ENCODE results near the gene STRN. TPM values are rescaled to one million over a fixed set of nuclear protein-coding genes. Genes with fewer than 3 reads are reported as not detected.

Gene STRN
- total and polyA plus RNA-seq, 10 of the 15 experiments (the other 5 are each of a cell fraction or from before 2014, with no cell fraction given) = 1.00 to 19.2 (median 9.1) TPM

DNA sequence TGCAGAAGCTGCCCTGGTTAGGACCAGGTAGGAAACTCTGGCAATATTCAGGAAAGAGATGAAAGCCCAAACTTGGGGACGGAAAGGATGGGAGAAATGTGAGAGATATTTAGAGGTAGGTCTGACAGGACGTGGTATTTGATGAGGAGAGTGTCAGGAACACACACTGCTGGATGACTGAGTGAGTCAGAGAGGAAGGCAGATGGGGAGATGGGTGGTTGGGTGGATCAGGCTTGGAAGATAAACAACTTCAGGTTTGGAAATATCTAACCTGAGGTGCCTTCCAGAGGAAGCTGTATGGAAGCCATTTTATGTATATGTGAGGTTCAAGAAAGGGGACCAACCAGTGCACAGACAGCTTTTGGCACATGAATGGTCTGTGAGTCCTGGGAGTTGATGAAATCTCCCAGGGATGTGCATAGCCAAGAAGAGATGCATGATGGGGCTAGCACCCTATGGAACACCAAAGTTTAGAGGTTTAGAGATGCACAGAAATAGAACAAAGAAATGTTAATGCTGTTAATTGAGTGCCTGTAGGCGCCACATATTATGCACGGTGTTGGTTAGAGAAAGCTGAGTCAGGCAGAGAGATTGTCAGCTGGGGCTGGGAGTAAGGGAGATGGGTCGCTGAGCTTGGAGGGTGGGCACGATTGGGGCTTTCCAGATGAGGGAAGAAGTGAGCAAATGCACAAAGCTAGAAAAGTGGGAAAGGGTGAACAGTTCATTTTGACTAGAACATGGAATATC, 168.8 kb downstream of the STRN start:
- Histone ChIP-seq H3K36me3 (ENCODE audit: control insufficient read depth in 2 of 2, insufficient read depth in 2 of 2, low read length in 1 of 2) (no peaks in the 10 kb centered on the region), H2AFZ (ENCODE audit: control insufficient read depth, low read depth, low read length) (no peak overlapping the region), H3K9ac (ENCODE audit: control insufficient read depth, insufficient read depth, low read length) (no peak overlapping the region), H3K4me1 (ENCODE audit: control insufficient read depth, insufficient read depth, low read length) (no peaks in the 10 kb centered on the region), H3K9me3 (replicated peaks; ENCODE audit: control insufficient read depth, insufficient read depth, low read length) (no peaks in the 10 kb centered on the region), H3K27ac (ENCODE audit: control insufficient read depth, insufficient read depth) (no peak overlapping the region), H3K4me3 (no peak overlapping the region), H3K79me2 (ENCODE audit: control insufficient read depth, insufficient read depth, low read length) (no peaks in the 10 kb centered on the region), H4K20me1 (ENCODE audit: control insufficient read depth, insufficient read depth) (no peaks in the 10 kb centered on the region), H3K4me2 (ENCODE audit: control insufficient read depth, insufficient read depth) (no peak overlapping the region), H3K27me3 (replicated peaks in 1 of 2; ENCODE audit: control insufficient read depth in 2 of 2, insufficient read depth in 2 of 2, low read length in 1 of 2) (no peaks in the 10 kb centered on the region)
- ChIA-PET POLR2A (no interaction called here), SMC1A (ENCODE audit: uncharacterized antibody, unreplicated experiment) (interaction anchor here (0.8 kb wide), 1 partner anchor 13 kb away, joined by 3 read pairs; no protein-coding TSS in a partner anchor), CTCF (interaction anchor here (0.6 to 3.3 kb wide), 4 partner anchors 9 to 51 kb away, joined by 3 to 29 read pairs (median 4); no protein-coding TSS in a partner anchor), RAD21 (ENCODE audit: unreplicated experiment) (no interaction called here)
- intact Hi-C loops (cut with micrococcal nuclease; ENCODE audit: unreplicated experiment) (no loop called here), in situ Hi-C loops (cut with MboI) (no loop called here)
- no peak for FAIRE-seq
- BruUV-seq (replicated peaks) = no TSS peak
- TF ChIP-seq YBX1 (IDR thresholded peaks at IDR 0.05) (no peak), SIN3A (IDR thresholded peaks at IDR 0.05; ENCODE audit: low read depth, low read length) (no peak), IKZF2 (IDR thresholded peaks at IDR 0.05) (no peak), POLR2A (IDR thresholded peaks at IDR 0.05; ENCODE audit: low read depth, low read length) (no peak), TBL1XR1 (IDR thresholded peaks at IDR 0.05; ENCODE audit: low read depth, low read length) (no peak)
- DNase-seq (ENCODE audit: low read depth, low spot score) = no peak
- WGBS (ENCODE audit: insufficient coverage, insufficient replicate concordance, low lambda C conversion rate, missing lambda C conversion rate) = 25% methylated on average over 6 of the region's 6 CpGs
- ATAC-seq = no peak

Small RNAs within 50 kb of the gene (small RNA-seq; reads per million reads assigned to genes)
- gene RNU6-577P = not detected

Other genes starting within 250 kb of the STRN start
- gene HEATR5B, start 117.8 kb upstream of the STRN start, total RNA-seq (2014; rRNA removed) = 21.8 and 24.3 TPM in 2 replicates
- 24.2 and 24.4 TPM in 2 replicates for gene HEATR5B, start 117.8 kb upstream of the STRN start, total RNA-seq (2014; rRNA removed; fragmentation: Illumina TruSeq; extraction: Trizol)
- 16.6 and 18.5 TPM in 2 replicates for gene HEATR5B, start 117.8 kb upstream of the STRN start, total RNA-seq (2021)
- 34.7 and 39.9 TPM in 2 replicates for gene HEATR5B, start 117.8 kb upstream of the STRN start, polyA plus RNA-seq (2011; rRNA removed)
- gene HEATR5B, start 117.8 kb upstream of the STRN start, polyA plus RNA-seq (2014; fragmentation: Illumina TruSeq; extraction: Trizol) = 18.7 and 21.6 TPM in 2 replicates
- 1 to 10 TPM; 4.1 to 7.7 TPM for gene HEATR5B, start 117.8 kb upstream of the STRN start, polyA plus RNA-seq (2014; fragmentation: Nextera tagmentation; extraction: Ambion mirVana)
- gene HEATR5B, start 117.8 kb upstream of the STRN start, polyA plus RNA-seq (2014; rRNA removed) = 16.8 and 17.8 TPM in 2 replicates
- 10 to 100 TPM; 13.7 to 16.4 TPM for gene HEATR5B, start 117.8 kb upstream of the STRN start, polyA plus RNA-seq (2016; fragmentation: Nextera tagmentation; extraction: Ambion mirVana)
- gene GPATCH11, start 118.0 kb upstream of the STRN start, total RNA-seq (2014; rRNA removed) = 16.7 and 19.2 TPM in 2 replicates
- gene GPATCH11, start 118.0 kb upstream of the STRN start, total RNA-seq (2014; rRNA removed; fragmentation: Illumina TruSeq; extraction: Trizol) = 28.5 and 31.8 TPM in 2 replicates
- 11.8 and 13.5 TPM in 2 replicates for gene GPATCH11, start 118.0 kb upstream of the STRN start, total RNA-seq (2021)
- 15.6 and 25.2 TPM in 2 replicates for gene GPATCH11, start 118.0 kb upstream of the STRN start, polyA plus RNA-seq (2011; rRNA removed)
- gene GPATCH11, start 118.0 kb upstream of the STRN start, polyA plus RNA-seq (2014; fragmentation: Illumina TruSeq; extraction: Trizol) = 30.4 and 38.6 TPM in 2 replicates
- gene GPATCH11, start 118.0 kb upstream of the STRN start, polyA plus RNA-seq (2014; fragmentation: Nextera tagmentation; extraction: Ambion mirVana) = 10 to 100 TPM; 11.5 to 15.9 TPM
- 14.6 and 16.3 TPM in 2 replicates for gene GPATCH11, start 118.0 kb upstream of the STRN start, polyA plus RNA-seq (2014; rRNA removed)
- gene GPATCH11, start 118.0 kb upstream of the STRN start, polyA plus RNA-seq (2016; fragmentation: Nextera tagmentation; extraction: Ambion mirVana) = 10 to 100 TPM; 18.4 to 18.5 TPM
- 44.4 and 53.4 TPM in 2 replicates for gene EIF2AK2, start 190.4 kb upstream of the STRN start, total RNA-seq (2014; rRNA removed)
- gene EIF2AK2, start 190.4 kb upstream of the STRN start, total RNA-seq (2014; rRNA removed; fragmentation: Illumina TruSeq; extraction: Trizol) = 59.7 and 66.5 TPM in 2 replicates
- gene EIF2AK2, start 190.4 kb upstream of the STRN start, total RNA-seq (2021) = 69.8 and 72.9 TPM in 2 replicates
- 70.6 and 110 TPM in 2 replicates for gene EIF2AK2, start 190.4 kb upstream of the STRN start, polyA plus RNA-seq (2011; rRNA removed)
- 66.9 and 85.4 TPM in 2 replicates for gene EIF2AK2, start 190.4 kb upstream of the STRN start, polyA plus RNA-seq (2014; fragmentation: Illumina TruSeq; extraction: Trizol)
- 10 to 100 TPM; 16.2 to 34.6 TPM for gene EIF2AK2, start 190.4 kb upstream of the STRN start, polyA plus RNA-seq (2014; fragmentation: Nextera tagmentation; extraction: Ambion mirVana)
- gene EIF2AK2, start 190.4 kb upstream of the STRN start, polyA plus RNA-seq (2014; rRNA removed) = 40.2 and 46.7 TPM in 2 replicates
- gene EIF2AK2, start 190.4 kb upstream of the STRN start, polyA plus RNA-seq (2016; fragmentation: Nextera tagmentation; extraction: Ambion mirVana) = 10 to 100 TPM; 70.9 to 81.4 TPM
- gene SULT6B1, start 222.1 kb upstream of the STRN start, total RNA-seq (2014; rRNA removed) = not detected in 2 replicates
- gene SULT6B1, start 222.1 kb upstream of the STRN start, total RNA-seq (2014; rRNA removed; fragmentation: Illumina TruSeq; extraction: Trizol) = not detected in 2 replicates
- gene SULT6B1, start 222.1 kb upstream of the STRN start, total RNA-seq (2021) = not detected in 2 replicates
- not detected in 2 replicates for gene SULT6B1, start 222.1 kb upstream of the STRN start, polyA plus RNA-seq (2011; rRNA removed)
- gene SULT6B1, start 222.1 kb upstream of the STRN start, polyA plus RNA-seq (2014; fragmentation: Illumina TruSeq; extraction: Trizol) = not detected in 2 replicates
- gene SULT6B1, start 222.1 kb upstream of the STRN start, polyA plus RNA-seq (2014; fragmentation: Nextera tagmentation; extraction: Ambion mirVana) = not detected
- not detected in 2 replicates for gene SULT6B1, start 222.1 kb upstream of the STRN start, polyA plus RNA-seq (2014; rRNA removed)
- gene SULT6B1, start 222.1 kb upstream of the STRN start, polyA plus RNA-seq (2016; fragmentation: Nextera tagmentation; extraction: Ambion mirVana) = not detected
- 28.1 and 31.2 TPM in 2 replicates for gene CEBPZOS, start 230.0 kb upstream of the STRN start, total RNA-seq (2014; rRNA removed)
- 26.5 and 27.1 TPM in 2 replicates for gene CEBPZOS, start 230.0 kb upstream of the STRN start, total RNA-seq (2014; rRNA removed; fragmentation: Illumina TruSeq; extraction: Trizol)
- gene CEBPZOS, start 230.0 kb upstream of the STRN start, total RNA-seq (2021) = 32.1 and 33.2 TPM in 2 replicates
- 47.8 and 73.5 TPM in 2 replicates for gene CEBPZOS, start 230.0 kb upstream of the STRN start, polyA plus RNA-seq (2011; rRNA removed)
- 41.3 and 46.2 TPM in 2 replicates for gene CEBPZOS, start 230.0 kb upstream of the STRN start, polyA plus RNA-seq (2014; fragmentation: Illumina TruSeq; extraction: Trizol)
- gene CEBPZOS, start 230.0 kb upstream of the STRN start, polyA plus RNA-seq (2014; fragmentation: Nextera tagmentation; extraction: Ambion mirVana) = 10 to 100 TPM; 22.9 to 50.8 TPM
- 44.3 and 48.5 TPM in 2 replicates for gene CEBPZOS, start 230.0 kb upstream of the STRN start, polyA plus RNA-seq (2014; rRNA removed)
- gene CEBPZOS, start 230.0 kb upstream of the STRN start, polyA plus RNA-seq (2016; fragmentation: Nextera tagmentation; extraction: Ambion mirVana) = 10 to 100 TPM; 36.8 to 47.9 TPM

Data from GM12878 (cell line).